Vagina (tissue), 2 donors: ENCODE measurements around the gene DDX50.

Experiments used
- CTCF ChIP-seq, 3 experiments: fragments of 450-650 bp in 2 of 3; fragments of 200-600 bp in 1 of 3; sonication (generic) in 1 of 3; IDR thresholded peaks; one replicate each; pipeline ENCODE4 v1.5.1; 2017 to 2019; ENCODE audit warnings: antibody characterized with exemption in 3 of 3, mild to moderate bottlenecking in 2 of 3, moderate library complexity in 2 of 3
- POLR2A ChIP-seq, 2 donors: fragments of 450-650 bp; IDR thresholded peaks; one replicate each; pipeline ENCODE4 v1.6.1; 2017; ENCODE audit warnings: antibody characterized with exemption in 2 of 2, mild to moderate bottlenecking in 2 of 2, moderate library complexity in 2 of 2
- POLR2AphosphoS5 ChIP-seq, 2 donors: sonication (generic); formaldehyde crosslinking; IDR thresholded peaks; one replicate each; pipeline ENCODE4 v1.9.0; 2017; ENCODE audit warnings: antibody characterized with exemption in 2 of 2, mild to moderate bottlenecking in 2 of 2, low read depth in 1 of 2; ENCODE audit not compliant: insufficient read depth in 1 of 2

DNA sequence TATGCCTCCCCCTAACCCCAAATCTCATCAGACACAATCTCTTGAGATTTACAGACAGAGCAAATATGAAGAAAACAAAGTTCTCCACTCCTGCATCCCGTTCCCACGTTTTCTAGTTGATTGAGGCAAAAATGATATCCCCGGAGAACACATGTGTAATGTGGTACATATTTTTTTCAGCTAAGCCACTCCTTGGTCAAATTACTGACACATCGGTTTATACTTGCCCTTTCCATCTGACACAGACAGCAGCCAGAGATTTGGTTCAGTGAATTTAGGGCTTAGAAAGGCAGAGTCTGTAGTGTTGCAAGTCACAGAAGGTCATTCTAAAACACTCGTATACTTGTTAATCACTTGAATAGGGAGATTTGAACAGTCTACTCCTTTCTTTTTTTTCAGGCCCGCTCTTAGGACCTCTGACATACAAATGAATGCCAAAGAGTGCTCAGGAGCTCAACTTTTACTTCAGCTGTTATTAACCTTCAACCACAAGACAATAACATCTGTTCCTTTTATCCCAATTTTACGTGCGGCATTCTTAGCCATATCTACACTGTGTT is 1.8 kb upstream of the DDX50 start:
- TF ChIP-seq CTCF (IDR thresholded peaks at IDR 0.05), result no peak
- TF ChIP-seq POLR2A (IDR thresholded peaks at IDR 0.05), result no peak
- TF ChIP-seq POLR2AphosphoS5 (IDR thresholded peaks at IDR 0.05; ENCODE audit: insufficient read depth in 1 of 2, low read depth in 1 of 2), result no peak
